Measurements from ENCODE around the gene BSN.

GRCh38 chr3:49630784-49631183 is 76.5 kb downstream of the BSN start:
- no peak for TF ChIP-seq CTCF (IDR thresholded peaks at IDR 0.05)
- no peak for TF ChIP-seq POLR2AphosphoS5 (IDR thresholded peaks at IDR 0.05; ENCODE audit: low read depth, low read length)
- no peak for TF ChIP-seq REST (IDR thresholded peaks at IDR 0.05; ENCODE audit: insufficient read depth in 1 of 2, low read depth in 2 of 2, low read length in 1 of 2)
